Stomach (tissue), 9 donors: ENCODE results near the gene POLA1. TPM values are rescaled to one million over a fixed set of nuclear protein-coding genes. Genes with fewer than 3 reads are reported as not detected.

Experiments
- DNase-seq, 2 donors: peaks; one replicate each; pipeline versions ENCODE4 v3.0.0 to v3.0.0-alpha.2; 2013 to 2019
- H3K27ac ChIP-seq, 5 donors: fragments of 200-600 bp in 4 of 5; sonication (generic) in 4 of 5; one replicate each; pipeline ENCODE4 v1.5.1; 2013 to 2019; ENCODE audit warnings: mild to moderate bottlenecking in 1 of 5, moderate library complexity in 1 of 5
- H3K27me3 ChIP-seq, 3 donors: fragments of 200-600 bp; sonication (generic); one replicate each; pipeline ENCODE4 v1.5.1; 2017 to 2019; ENCODE audit warnings: mixed run types in 1 of 3
- H3K36me3 ChIP-seq, 4 donors: fragments of 200-600 bp; sonication (generic); 1 replicate in 3 of 4; 2 replicates in 1 of 4; pipeline ENCODE4 v1.5.1; 2016 to 2019
- H3K4me1 ChIP-seq, 4 donors: fragments of 200-600 bp; sonication (generic); one replicate each; pipeline ENCODE4 v1.5.1; 2016 to 2019
- H3K4me3 ChIP-seq, 4 donors: fragments of 200-600 bp; sonication (generic) in 3 of 4; one replicate each; pipeline ENCODE4 v1.5.1; 2016 to 2019; ENCODE audit warnings: mild to moderate bottlenecking in 1 of 4
- H3K9me3 ChIP-seq, 4 donors: fragments of 200-600 bp; sonication (generic); one replicate each; pipeline ENCODE4 v1.5.1; 2016 to 2019
- EP300 ChIP-seq: sonication (generic); formaldehyde crosslinking; IDR thresholded peaks from one replicate; pipeline ENCODE4 v1.6.1; 2017; ENCODE audit warnings: antibody characterized with exemption
- POLR2A ChIP-seq, 4 donors: fragments of 450-650 bp; IDR thresholded peaks; one replicate each; pipeline ENCODE4 v1.6.1; 2016; ENCODE audit warnings: antibody characterized with exemption in 4 of 4, control low read depth in 2 of 4, mild to moderate bottlenecking in 1 of 4, moderate library complexity in 1 of 4
- POLR2AphosphoS5 ChIP-seq, 3 donors: sonication (generic); formaldehyde crosslinking; IDR thresholded peaks; one replicate each; pipeline ENCODE4 v1.6.1; 2016; ENCODE audit warnings: antibody characterized with exemption in 3 of 3
- WGBS, 5 donors: extraction: QIAGEN DNeasy Blood & Tissue Kit in 3 of 5; methylation state at CpG; one replicate each; pipeline versions ENCODE4 v1.1.5 to v1.1.7; 2013 to 2018; 5-methylcytosine and 5-hydroxymethylcytosine counted together
- intact Hi-C: fragments of 100-400 bp; cut with DNase I; formaldehyde crosslinking; loops from one replicate; pipeline ENCODE4 v1.15.1; 2023; ENCODE audit warnings: low total_unique reads
- polyA plus RNA-seq, 3 donors: library from polyadenylated mRNA; stranded (reverse); fragments of 200-250 nt; gene quantifications; one replicate each; pipeline ENCODE4 v1.2.3, GENCODE V29; 2013
- total RNA-seq, 5 donors: library from RNA; depleted of rRNA; stranded (reverse); fragments of >200 nt; gene quantifications; one replicate each; pipeline versions ENCODE4 v1.1.0 to v1.2.3, GENCODE V29; 2014 to 2016
- TF ChIP-seq, protein P1 (sequence below), 7 experiments: fragments of 450-650 bp in 4 of 7; fragments of 200-600 bp in 3 of 7; sonication (generic) in 3 of 7; IDR thresholded peaks; one replicate each; pipeline ENCODE4 v1.5.1; 2016 to 2019; ENCODE audit warnings: antibody characterized with exemption in 7 of 7, control low read depth in 2 of 7, mild to moderate bottlenecking in 1 of 7
- donor health status: healthy with polysubstance abuse.
- donor health status: Bipolar disorder and iron deficiency.
- donor health status: healthy.

Gene POLA1
- total and polyA plus RNA-seq, 8 donors, result 2.7 to 32.9 (median 8.9) TPM

DNA sequence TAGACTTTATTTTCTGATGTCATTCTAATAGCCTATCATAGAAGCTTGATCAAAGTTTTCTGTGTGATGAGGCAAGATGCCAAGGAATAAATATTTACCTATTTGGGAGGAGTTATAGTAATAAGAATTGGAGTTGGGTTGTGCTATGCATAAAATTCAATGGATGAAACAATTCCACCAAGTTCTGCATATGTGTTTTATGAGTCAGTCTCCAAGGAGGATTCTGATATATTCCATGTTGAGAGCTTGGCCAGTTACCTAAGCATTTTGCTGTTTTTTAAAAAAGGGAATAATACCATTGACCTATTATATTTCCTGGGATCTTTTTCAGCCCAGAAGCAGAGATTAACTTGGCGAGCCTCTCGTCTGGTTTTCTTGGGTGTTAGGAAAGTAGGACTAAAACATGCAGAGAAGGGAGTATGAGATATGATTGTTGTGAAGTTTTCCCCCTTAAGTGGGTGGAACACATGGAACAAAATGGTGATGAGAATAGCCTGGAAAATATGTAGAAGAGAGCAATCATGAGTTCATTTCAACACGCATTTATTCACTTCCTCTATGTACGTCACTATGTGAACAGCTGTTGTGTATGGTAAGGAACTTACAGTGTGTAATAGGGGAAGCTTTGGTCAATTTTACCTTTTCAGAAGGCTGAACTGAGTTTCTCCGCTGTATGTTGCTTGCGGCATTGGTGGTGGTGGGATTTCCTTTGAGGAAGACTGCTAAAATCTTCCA lies 39.2 kb downstream of the POLA1 start:
- TF ChIP-seq POLR2AphosphoS5 (IDR thresholded peaks at IDR 0.05) (no peak), POLR2A (IDR thresholded peaks at IDR 0.05) (no peak), EP300 (no peak)
- TF ChIP-seq, protein P1, sequence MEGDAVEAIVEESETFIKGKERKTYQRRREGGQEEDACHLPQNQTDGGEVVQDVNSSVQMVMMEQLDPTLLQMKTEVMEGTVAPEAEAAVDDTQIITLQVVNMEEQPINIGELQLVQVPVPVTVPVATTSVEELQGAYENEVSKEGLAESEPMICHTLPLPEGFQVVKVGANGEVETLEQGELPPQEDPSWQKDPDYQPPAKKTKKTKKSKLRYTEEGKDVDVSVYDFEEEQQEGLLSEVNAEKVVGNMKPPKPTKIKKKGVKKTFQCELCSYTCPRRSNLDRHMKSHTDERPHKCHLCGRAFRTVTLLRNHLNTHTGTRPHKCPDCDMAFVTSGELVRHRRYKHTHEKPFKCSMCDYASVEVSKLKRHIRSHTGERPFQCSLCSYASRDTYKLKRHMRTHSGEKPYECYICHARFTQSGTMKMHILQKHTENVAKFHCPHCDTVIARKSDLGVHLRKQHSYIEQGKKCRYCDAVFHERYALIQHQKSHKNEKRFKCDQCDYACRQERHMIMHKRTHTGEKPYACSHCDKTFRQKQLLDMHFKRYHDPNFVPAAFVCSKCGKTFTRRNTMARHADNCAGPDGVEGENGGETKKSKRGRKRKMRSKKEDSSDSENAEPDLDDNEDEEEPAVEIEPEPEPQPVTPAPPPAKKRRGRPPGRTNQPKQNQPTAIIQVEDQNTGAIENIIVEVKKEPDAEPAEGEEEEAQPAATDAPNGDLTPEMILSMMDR (IDR thresholded peaks at IDR 0.05), result no peak

DNA sequence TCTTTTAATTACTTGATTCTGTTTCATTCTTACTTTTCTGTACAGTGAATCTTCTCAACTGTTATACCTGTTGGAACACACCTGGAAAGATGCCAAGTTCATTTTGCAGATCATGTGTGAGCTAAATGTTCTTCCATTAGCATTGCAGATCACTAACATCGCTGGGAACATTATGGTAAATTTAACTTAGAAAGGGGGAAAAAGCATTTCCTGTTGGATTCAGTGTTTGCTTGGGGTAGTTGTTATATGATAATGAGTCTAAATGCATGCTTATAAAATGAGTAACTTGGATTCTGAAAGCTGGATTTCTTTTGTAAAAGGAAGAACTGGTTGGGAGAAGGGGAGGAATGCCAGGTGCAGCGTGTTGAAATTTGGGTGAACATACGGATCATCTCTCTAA lies 47.6 kb downstream of the POLA1 start:
- Histone ChIP-seq H3K27ac (no peak overlapping the region), H3K4me3 (no peak overlapping the region), H3K27me3 (no peaks in the 10 kb centered on the region), H3K36me3 (peaks cover 0 to 25% (median 8%) of the 10 kb centered on the region in 4 donors), H3K9me3 (no peaks in the 10 kb centered on the region), H3K4me1 (no peaks in the 10 kb centered on the region)
- DNase-seq, result no peak
- 56 to 90% (median 80%) methylated on average over 3 of the region's 3 CpGs for WGBS, 5 donors
- intact Hi-C loops, result no loop called here
- TF ChIP-seq POLR2AphosphoS5 (IDR thresholded peaks at IDR 0.05) (no peak), POLR2A (IDR thresholded peaks at IDR 0.05) (no peak), EP300 (no peak)
- TF ChIP-seq, protein P1 (IDR thresholded peaks at IDR 0.05), result no peak

More for the DNA sequence above, 39.2 kb downstream of the POLA1 start:
- H3K4me1 ChIP-seq, result no peaks in the 10 kb centered on the region
- no peak overlapping the region for H3K27ac ChIP-seq
- H3K36me3 ChIP-seq, result peaks cover 0 to 22% (median 9%) of the 10 kb centered on the region in 4 donors
- no peak for DNase-seq
- 83 to 91% (median 85%) methylated on average over 6 of the region's 6 CpGs for WGBS, 5 donors
- H3K27me3 ChIP-seq, result no peaks in the 10 kb centered on the region
- H3K4me3 ChIP-seq, result no peak overlapping the region
- intact Hi-C loops, result no loop called here
- H3K9me3 ChIP-seq, result no peaks in the 10 kb centered on the region

DNA sequence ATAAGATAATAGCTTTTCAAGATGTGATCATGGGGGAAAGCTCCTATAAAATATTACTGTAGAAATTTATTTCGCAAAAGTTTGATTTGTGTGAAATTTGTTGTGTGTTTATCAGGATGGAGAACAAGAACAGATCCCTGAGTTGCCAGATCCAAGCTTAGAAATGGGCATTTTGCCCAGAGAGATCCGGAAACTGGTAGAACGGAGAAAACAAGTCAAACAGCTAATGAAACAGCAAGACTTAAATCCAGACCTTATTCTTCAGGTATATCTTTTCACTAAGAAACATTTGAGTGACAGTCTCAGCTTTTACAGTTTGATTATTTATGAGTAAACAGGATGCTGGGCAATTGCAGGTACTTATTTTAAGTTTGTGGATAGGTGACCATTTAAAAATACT lies 54.5 kb downstream of the POLA1 start:
- DNase-seq, result no peak
- no peak overlapping the region for H3K27ac ChIP-seq
- H3K4me1 ChIP-seq, result no peaks in the 10 kb centered on the region
- intact Hi-C loops, result no loop called here
- peaks cover 0 to 12% (median 6%) of the 10 kb centered on the region in 4 donors for H3K36me3 ChIP-seq
- TF ChIP-seq EP300, result no peak
- TF ChIP-seq POLR2A (IDR thresholded peaks at IDR 0.05), result no peak
- no peak for TF ChIP-seq POLR2AphosphoS5 (IDR thresholded peaks at IDR 0.05)
- TF ChIP-seq, protein P1 (IDR thresholded peaks at IDR 0.05), result no peak
- no peaks in the 10 kb centered on the region for H3K27me3 ChIP-seq
- H3K9me3 ChIP-seq, result no peaks in the 10 kb centered on the region
- WGBS, 5 donors, result 46 to 74% (median 62%) methylated on average over 3 of the region's 3 CpGs
- no peak overlapping the region for H3K4me3 ChIP-seq

DNA sequence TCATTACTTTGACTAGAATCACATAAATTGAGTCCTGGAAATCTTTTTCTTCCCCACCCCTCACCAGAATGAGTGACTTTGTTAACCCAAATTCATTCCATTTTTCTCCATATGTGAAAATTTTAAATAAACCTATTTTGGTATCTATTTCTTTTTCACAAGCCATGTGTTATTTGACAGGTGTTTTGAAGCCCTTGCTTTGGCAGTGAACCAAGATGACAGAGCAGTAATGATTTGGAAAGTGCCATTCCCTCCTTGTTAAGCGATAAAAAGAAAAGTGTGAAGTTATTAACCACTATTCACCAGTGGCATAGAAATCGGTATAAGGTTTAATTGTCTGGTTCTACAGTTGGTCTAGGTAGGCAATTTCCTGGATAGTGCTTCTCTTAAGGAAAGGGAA lies 66.1 kb downstream of the POLA1 start:
- intact Hi-C loops, result no loop called here
- WGBS, 5 donors, result 85 to 98% (median 93%) methylated on average over 2 of the region's 2 CpGs
- Histone ChIP-seq H3K4me1 (no peaks in the 10 kb centered on the region), H3K9me3 (no peaks in the 10 kb centered on the region), H3K27me3 (no peaks in the 10 kb centered on the region), H3K4me3 (no peak overlapping the region), H3K27ac (no peak overlapping the region), H3K36me3 (peaks cover 0 to 5% (median 0%) of the 10 kb centered on the region in 4 donors)
- no peak for TF ChIP-seq POLR2AphosphoS5 (IDR thresholded peaks at IDR 0.05)
- TF ChIP-seq, protein P1 (IDR thresholded peaks at IDR 0.05), result no peak
- TF ChIP-seq EP300, result no peak
- TF ChIP-seq POLR2A (IDR thresholded peaks at IDR 0.05), result no peak
- DNase-seq, result no peak
